HUDEP-2 (cell line): ENCODE results near the gene LEUTX.
"Not testable (repeated sequence)": the region's sequence is repeated elsewhere in the genome, so short reads cannot be mapped to it uniquely, and the experiment has no call there.

ENCODE experiments used
- DNase-seq, 76 experiments: peaks; one replicate each; lab custom pipeline; 2025; ENCODE audit not compliant: unreplicated experiment in 76 of 76; lab: John Stamatoyannopoulos, UW

The LEUTX gene

GRCh38 chr19:39768786-39769185 lies 9.9 kb upstream of the LEUTX start:
- no peak for DNase-seq

- DNase-seq: no peak
These were observed 2.2 kb downstream of the LEUTX start for GRCh38 chr19:39780894-39781293.

GRCh38 chr19:39788244-39788643 lies 9.6 kb downstream of the LEUTX start:
- DNase-seq: no peak

- peak in 63 of 76 experiments; percentile 12 to 80 (median 58) for DNase-seq
These were observed 14.4 kb downstream of the LEUTX start for GRCh38 chr19:39792999-39793546.

- DNase-seq: no peak
These were observed 16.3 kb downstream of the LEUTX start for GRCh38 chr19:39795001-39795400.

GRCh38 chr19:39796000-39796498 lies 17.4 kb downstream of the LEUTX start:
- no peak for DNase-seq

- DNase-seq: no peak
These were observed 18.4 kb downstream of the LEUTX start for GRCh38 chr19:39797083-39797482.

- no peak for DNase-seq
These were observed 24.3 kb downstream of the LEUTX start for GRCh38 chr19:39802958-39803357.

GRCh38 chr19:39805104-39805503 lies 26.4 kb downstream of the LEUTX start:
- DNase-seq: peak in 1 of 76 experiments; percentile 5

GRCh38 chr19:39807846-39808364 lies 29.3 kb downstream of the LEUTX start:
- no peak for DNase-seq

- not testable (repeated sequence) for DNase-seq
These were observed 30.0 kb downstream of the LEUTX start for GRCh38 chr19:39808688-39809087.

- no peak for DNase-seq
These were observed 30.7 kb downstream of the LEUTX start for GRCh38 chr19:39809368-39809767.

- DNase-seq: no peak
These were observed 31.8 kb downstream of the LEUTX start for GRCh38 chr19:39810424-39810823.

GRCh38 chr19:39811064-39811463 lies 32.4 kb downstream of the LEUTX start:
- DNase-seq: no peak

- no peak for DNase-seq
These were observed 34.8 kb downstream of the LEUTX start for GRCh38 chr19:39813264-39813993.

- DNase-seq: not testable (repeated sequence)
These were observed 35.5 kb downstream of the LEUTX start for GRCh38 chr19:39814111-39814510.

- DNase-seq: no peak
These were observed 35.9 kb downstream of the LEUTX start for GRCh38 chr19:39814595-39814994.

GRCh38 chr19:39816287-39817048 lies 37.8 kb downstream of the LEUTX start:
- no peak for DNase-seq

GRCh38 chr19:39817888-39818561 lies 39.4 kb downstream of the LEUTX start:
- no peak for DNase-seq

- no peak for DNase-seq
These were observed 40.0 kb downstream of the LEUTX start for GRCh38 chr19:39818626-39819097.

- DNase-seq: no peak
These were observed 41.1 kb downstream of the LEUTX start for GRCh38 chr19:39819786-39820185.
